WTC11 (cell line): ENCODE data around the gene ST6GALNAC5. TPM values are rescaled to one million over a fixed set of nuclear protein-coding genes. Genes with fewer than 3 reads are reported as not detected.
A peak's percentile ranks its signal among the peaks of the same experiment; 100 is the strongest.

Source experiments
- ATAC-seq: fragments of 200-7000 bp; cut with Tn5 transposase; 2 replicates; pipeline ENCODE4 v1.10.0; 2021; ENCODE audit warnings: mild to moderate bottlenecking, moderate library complexity
- CTCF ChIA-PET: fragments of 300-600 bp; sonication (Branson Sonifier 250); formaldehyde crosslinking; loops from one replicate; lab custom pipeline; 2021; ENCODE audit warnings: antibody characterized with exemption; lab: Charles Lee
- POLR2A ChIA-PET: fragments of 350-600 bp; sonication (Branson Sonifier 250); formaldehyde crosslinking; loops from one replicate; lab custom pipeline; 2021; ENCODE audit warnings: antibody characterized with exemption; lab: Charles Lee
- DNase-seq: peaks from one replicate; pipeline ENCODE4 v3.0.0; 2021; ENCODE audit warnings: low spot score
- H3K27ac Mint-ChIP-seq: 2 replicates; pipeline ENCODE4 v1.8.0; 2021; ENCODE audit warnings: mixed read lengths
- H3K27me3 Mint-ChIP-seq: 2 replicates; pipeline ENCODE4 v1.8.0; 2021; ENCODE audit warnings: low read depth, mild to moderate bottlenecking, moderate library complexity, mixed read lengths
- H3K36me3 Mint-ChIP-seq: 2 replicates; pipeline ENCODE4 v1.8.0; 2021; ENCODE audit warnings: mixed read lengths
- H3K4me1 Mint-ChIP-seq: 2 replicates; pipeline ENCODE4 v1.8.0; 2022; ENCODE audit warnings: mixed read lengths
- H3K4me3 Mint-ChIP-seq: 2 replicates; pipeline ENCODE4 v1.8.0; 2021; ENCODE audit warnings: mild to moderate bottlenecking, moderate library complexity, mixed read lengths
- H3K9me3 Mint-ChIP-seq: 2 replicates; pipeline ENCODE4 v1.8.0; 2021; ENCODE audit warnings: mixed read lengths
- ATF1 ChIP-seq: sonication (generic); formaldehyde crosslinking; IDR thresholded peaks from 2 replicates; pipeline ENCODE4 v1.8.1; 2023; ENCODE audit warnings: mild to moderate bottlenecking, moderate library complexity, missing genetic modification reagents
- ATF3 ChIP-seq: sonication (generic); formaldehyde crosslinking; conservative IDR thresholded peaks from 2 replicates; pipeline ENCODE4 v1.8.1; 2022; ENCODE audit warnings: mild to moderate bottlenecking, missing genetic modification reagents
- CREM ChIP-seq: sonication (generic); formaldehyde crosslinking; IDR thresholded peaks from 2 replicates; pipeline ENCODE4 v1.8.1; 2022; ENCODE audit warnings: mild to moderate bottlenecking, missing genetic modification reagents, moderate library complexity
- E2F1 ChIP-seq: sonication (generic); formaldehyde crosslinking; IDR thresholded peaks from 2 replicates; pipeline ENCODE4 v1.8.0; 2022; ENCODE audit warnings: mild to moderate bottlenecking, missing genetic modification reagents
- E2F5 ChIP-seq: sonication (generic); formaldehyde crosslinking; IDR thresholded peaks from 2 replicates; pipeline ENCODE4 v1.8.1; 2022; ENCODE audit warnings: mild to moderate bottlenecking, moderate library complexity, missing genetic modification reagents
- ERG ChIP-seq: fragments of 250-450 bp; sonication (Bioruptor Pico); IDR thresholded peaks from 2 replicates; pipeline ENCODE4 v1.8.0; 2021; ENCODE audit warnings: mild to moderate bottlenecking
- ESRRA ChIP-seq: sonication (generic); formaldehyde crosslinking; IDR thresholded peaks from 2 replicates; pipeline ENCODE4 v1.8.1; 2022; ENCODE audit warnings: mild to moderate bottlenecking, missing genetic modification reagents, borderline replicate concordance
- FOXK1 ChIP-seq: sonication (generic); formaldehyde crosslinking; IDR thresholded peaks from 2 replicates; pipeline ENCODE4 v1.8.0; 2022; ENCODE audit warnings: mild to moderate bottlenecking, moderate library complexity, missing genetic modification reagents
- FOXP1 ChIP-seq: sonication (generic); formaldehyde crosslinking; IDR thresholded peaks from 2 replicates; pipeline ENCODE4 v1.8.0; 2022; ENCODE audit warnings: missing genetic modification reagents, mild to moderate bottlenecking, moderate library complexity, borderline replicate concordance
- GABPB1 ChIP-seq: sonication (generic); formaldehyde crosslinking; IDR thresholded peaks from 2 replicates; pipeline ENCODE4 v1.8.1; 2023; ENCODE audit warnings: mild to moderate bottlenecking, missing genetic modification reagents
- HMGXB4 ChIP-seq: sonication (generic); formaldehyde crosslinking; IDR thresholded peaks from 2 replicates; pipeline ENCODE4 v1.8.1; 2023; ENCODE audit warnings: mild to moderate bottlenecking, moderate library complexity, missing genetic modification reagents
- IRF2 ChIP-seq: sonication (generic); formaldehyde crosslinking; IDR thresholded peaks from 2 replicates; pipeline ENCODE4 v1.8.0; 2022; ENCODE audit warnings: low read depth, missing genetic modification reagents, borderline replicate concordance
- JUN ChIP-seq: sonication (generic); formaldehyde crosslinking; IDR thresholded peaks from 2 replicates; pipeline ENCODE4 v1.8.0; 2023; ENCODE audit warnings: mild to moderate bottlenecking, missing genetic modification reagents
- MYBL2 ChIP-seq: sonication (generic); formaldehyde crosslinking; IDR thresholded peaks from 2 replicates; pipeline ENCODE4 v1.8.1; 2023; ENCODE audit warnings: mild to moderate bottlenecking, moderate library complexity, missing genetic modification reagents
- NFATC4 ChIP-seq: fragments of 250-450 bp; sonication (Bioruptor Pico); IDR thresholded peaks from 2 replicates; pipeline ENCODE4 v1.9.0; 2021; ENCODE audit warnings: mild to moderate bottlenecking
- NFE2L1 ChIP-seq: sonication (generic); formaldehyde crosslinking; IDR thresholded peaks from 2 replicates; pipeline ENCODE4 v1.8.1; 2023; ENCODE audit warnings: missing genetic modification reagents
- NR2C2 ChIP-seq: sonication (generic); formaldehyde crosslinking; IDR thresholded peaks from 2 replicates; pipeline ENCODE4 v1.8.0; 2022; ENCODE audit warnings: mild to moderate bottlenecking, missing genetic modification reagents
- NR3C1 ChIP-seq: sonication (generic); formaldehyde crosslinking; conservative IDR thresholded peaks from 2 replicates; pipeline ENCODE4 v1.8.1; 2023; ENCODE audit warnings: low read depth, mild to moderate bottlenecking, missing genetic modification reagents
- PREB ChIP-seq: sonication (generic); formaldehyde crosslinking; IDR thresholded peaks from 2 replicates; pipeline ENCODE4 v1.8.1; 2022; ENCODE audit warnings: mild to moderate bottlenecking, missing genetic modification reagents, moderate library complexity, borderline replicate concordance
- SMAD3 ChIP-seq: sonication (generic); formaldehyde crosslinking; IDR thresholded peaks from 2 replicates; pipeline ENCODE4 v1.8.0; 2022; ENCODE audit warnings: missing genetic modification reagents, mild to moderate bottlenecking, borderline replicate concordance
- TP53 ChIP-seq: sonication (generic); formaldehyde crosslinking; IDR thresholded peaks from 2 replicates; pipeline ENCODE4 v1.8.1; 2023; ENCODE audit warnings: mild to moderate bottlenecking, missing genetic modification reagents
- USF1 ChIP-seq: sonication (generic); formaldehyde crosslinking; IDR thresholded peaks from 2 replicates; pipeline ENCODE4 v1.8.0; 2022; ENCODE audit warnings: mild to moderate bottlenecking, missing genetic modification reagents
- ZBTB21 ChIP-seq: sonication (generic); formaldehyde crosslinking; IDR thresholded peaks from 2 replicates; pipeline ENCODE4 v1.8.1; 2023; ENCODE audit warnings: mild to moderate bottlenecking, missing genetic modification reagents, borderline replicate concordance
- ZNF232 ChIP-seq: sonication (generic); formaldehyde crosslinking; IDR thresholded peaks from 2 replicates; pipeline ENCODE4 v1.8.0; 2022; ENCODE audit warnings: mild to moderate bottlenecking, missing genetic modification reagents
- total RNA-seq: library from RNA; stranded (reverse); gene quantifications from 3 replicates; pipeline ENCODE4 v1.2.3, GENCODE V29; 2021

Gene ST6GALNAC5
- total RNA-seq, 1 experiment from 2014 or later: 9.6 TPM

GRCh38 chr1:76868154-76868882, 1.0 kb downstream of the ST6GALNAC5 start:
- H3K27ac Mint-ChIP-seq: no peak overlapping the region
- peak overlapping the region; percentile 91 for H3K4me3 Mint-ChIP-seq
- H3K36me3 Mint-ChIP-seq: peaks cover 5% of the 10 kb centered on the region
- POLR2A ChIA-PET: no interaction called here
- DNase-seq (peak; percentile 73), ATAC-seq (peak; percentile 84)
- H3K27me3 Mint-ChIP-seq: peaks cover 25% of the 10 kb centered on the region
- peaks cover 12% of the 10 kb centered on the region; the same call in 1 of the 2 replicates for H3K4me1 Mint-ChIP-seq
- CTCF ChIA-PET: interaction anchor here (1.0 to 1.3 kb wide), 3 partner anchors 11 to 200 kb away, joined by 3 read pairs; no protein-coding TSS in a partner anchor
- no peak for TF ChIP-seq GABPB1
- peak; percentile 86; the same call in 1 of the 2 replicates for TF ChIP-seq ESRRA (CRISPR knock-in tag)
- no peak for TF ChIP-seq ERG (CRISPR knock-in tag)
- TF ChIP-seq ZBTB21 (CRISPR knock-in tag): no peak
- TF ChIP-seq USF1 (CRISPR knock-in tag): 0 out of 2 replicates have a peak, but pooled peaks have one; percentile 35
- 0 out of 2 replicates have a peak, but pooled peaks have one; percentile 27 for TF ChIP-seq FOXK1 (CRISPR knock-in tag)
- TF ChIP-seq E2F1: peak; percentile 25; the same call in 1 of the 2 replicates
- no peak for TF ChIP-seq NFATC4 (CRISPR knock-in tag)
- TF ChIP-seq ZNF232 (CRISPR knock-in tag): 0 out of 2 replicates have a peak, but pooled peaks have one; percentile 50
- no peak for TF ChIP-seq PREB (CRISPR knock-in tag)
- no peak for TF ChIP-seq ATF3
- no peak for TF ChIP-seq IRF2 (CRISPR knock-in tag)
- peak; percentile 74 for TF ChIP-seq HMGXB4 (CRISPR knock-in tag)
- peak; percentile 45; the same call in 1 of the 2 replicates for TF ChIP-seq CREM (CRISPR knock-in tag)
- TF ChIP-seq SMAD3 (CRISPR knock-in tag): peak; percentile 80; the same call in 1 of the 2 replicates
- peak; percentile 44; the same call in 1 of the 2 replicates for TF ChIP-seq E2F5 (CRISPR knock-in tag)
- no peak for TF ChIP-seq NFE2L1 (CRISPR knock-in tag)
- no peak for TF ChIP-seq NR3C1 (CRISPR knock-in tag)
- 0 out of 2 replicates have a peak, but pooled peaks have one; percentile 39 for TF ChIP-seq MYBL2 (CRISPR knock-in tag)
- TF ChIP-seq NR2C2: no peak
- no peak for TF ChIP-seq JUN (CRISPR knock-in tag)
- peak; percentile 25; the same call in 1 of the 2 replicates for TF ChIP-seq TP53 (CRISPR knock-in tag)
- peak; percentile 44; the same call in 1 of the 2 replicates for TF ChIP-seq ATF1 (CRISPR knock-in tag)
- TF ChIP-seq FOXP1: no peak
- H3K9me3 Mint-ChIP-seq: peaks cover 5% of the 10 kb centered on the region
